H9 (cell line): ENCODE data around the gene LRRC27. TPM values are rescaled to one million over a fixed set of nuclear protein-coding genes. Genes with fewer than 3 reads are reported as not detected.

ENCODE experiments used
- DNase-seq: peaks from one replicate; pipeline ENCODE4 v3.0.0-alpha.2; 2017
- H2AFZ ChIP-seq: one replicate; pipeline ENCODE4 v1.6.1; 2013; ENCODE audit warnings: mild to moderate bottlenecking, low read length, control low read depth, moderate library complexity
- H2AK5ac ChIP-seq: 2 replicates; pipeline ENCODE4 v1.6.1; 2013; ENCODE audit warnings: low read length, control low read depth, mixed read lengths; ENCODE audit not compliant: insufficient read length
- H2BK120ac ChIP-seq: one replicate; pipeline ENCODE4 v1.6.1; 2013; ENCODE audit warnings: low read depth, mild to moderate bottlenecking, low read length, control low read depth, inconsistent platforms; ENCODE audit not compliant: poor library complexity, severe bottlenecking
- H2BK12ac ChIP-seq: 2 replicates; pipeline ENCODE4 v1.6.1; 2013; ENCODE audit warnings: low read length, control low read depth, mixed read lengths, low read depth; ENCODE audit not compliant: insufficient read length
- H2BK15ac ChIP-seq: 2 replicates; pipeline ENCODE4 v1.6.1; 2013; ENCODE audit warnings: low read depth, low read length, control low read depth
- H2BK20ac ChIP-seq: one replicate; pipeline ENCODE4 v1.6.1; 2013; ENCODE audit warnings: low read depth, mild to moderate bottlenecking, low read length, control low read depth, inconsistent platforms; ENCODE audit not compliant: poor library complexity, severe bottlenecking
- H2BK5ac ChIP-seq: 2 replicates; pipeline ENCODE4 v1.6.1; 2013; ENCODE audit warnings: low read length, control low read depth, mixed read lengths; ENCODE audit not compliant: insufficient read length
- H3K14ac ChIP-seq: 2 replicates; pipeline ENCODE4 v1.6.1; 2013; ENCODE audit warnings: low read length, control low read depth; ENCODE audit not compliant: insufficient read depth
- H3K18ac ChIP-seq: 2 replicates; pipeline ENCODE4 v1.6.1; 2013; ENCODE audit warnings: low read depth, mild to moderate bottlenecking, mixed read lengths, low read length, control low read depth; ENCODE audit not compliant: insufficient read length
- H3K23ac ChIP-seq: 2 replicates; pipeline ENCODE4 v1.6.1; 2013; ENCODE audit warnings: low read length, control low read depth, mixed read lengths, low read depth; ENCODE audit not compliant: insufficient read length
- H3K23me2 ChIP-seq: 2 replicates; pipeline ENCODE4 v1.6.1; 2013; ENCODE audit warnings: low read depth, mild to moderate bottlenecking, mixed read lengths, low read length, control low read depth; ENCODE audit not compliant: insufficient read length, poor library complexity, severe bottlenecking
- H3K27ac ChIP-seq: 2 replicates; pipeline ENCODE4 v1.5.1; 2013; ENCODE audit warnings: low read length, control low read depth, mixed read lengths, low read depth; ENCODE audit not compliant: insufficient read length
- H3K27me3 ChIP-seq: 2 replicates; pipeline ENCODE4 v1.6.1; 2013; ENCODE audit warnings: low read length, control low read depth, inconsistent platforms; ENCODE audit not compliant: insufficient read depth
- H3K4ac ChIP-seq: 2 replicates; pipeline ENCODE4 v1.6.1; 2013; ENCODE audit warnings: low read depth, mild to moderate bottlenecking, control low read depth, inconsistent platforms, low read length, moderate library complexity
- H3K4me1 ChIP-seq: 2 replicates; pipeline ENCODE4 v1.6.1; 2013; ENCODE audit warnings: low read length, control low read depth, inconsistent platforms; ENCODE audit not compliant: insufficient read depth
- H3K4me2 ChIP-seq: 2 replicates; pipeline ENCODE4 v1.6.1; 2013; ENCODE audit warnings: low read length, control low read depth, mixed read lengths; ENCODE audit not compliant: insufficient read length, insufficient read depth
- H3K56ac ChIP-seq: 2 replicates; pipeline ENCODE4 v1.6.1; 2013; ENCODE audit warnings: low read depth, mild to moderate bottlenecking, mixed read lengths, low read length, control low read depth; ENCODE audit not compliant: insufficient read length
- H3K79me1 ChIP-seq: 2 replicates; pipeline ENCODE4 v1.6.1; 2013; ENCODE audit warnings: low read depth, mild to moderate bottlenecking, moderate library complexity, low read length, control low read depth, inconsistent platforms; ENCODE audit not compliant: insufficient read depth, poor library complexity, severe bottlenecking
- H3K79me2 ChIP-seq: 2 replicates; pipeline ENCODE4 v1.6.1; 2013; ENCODE audit warnings: low read length, control low read depth, inconsistent platforms; ENCODE audit not compliant: insufficient read depth
- H3K9ac ChIP-seq: 2 replicates; pipeline ENCODE4 v1.6.1; 2013; ENCODE audit warnings: low read length, control low read depth, mixed read lengths; ENCODE audit not compliant: insufficient read length; ENCODE audit errors: extremely low read depth
- H3K9me3 ChIP-seq: one replicate; pipeline ENCODE4 v1.6.1; 2013; ENCODE audit warnings: low read depth, low read length, inconsistent platforms; ENCODE audit not compliant: control insufficient read depth
- H3T11ph ChIP-seq: one replicate; pipeline ENCODE4 v1.6.1; 2013; ENCODE audit warnings: mild to moderate bottlenecking, low read length, control low read depth, inconsistent platforms
- H4K20me1 ChIP-seq: one replicate; pipeline ENCODE4 v1.6.1; 2013; ENCODE audit not compliant: control insufficient read depth, insufficient read length, insufficient read depth
- H4K5ac ChIP-seq: 2 replicates; pipeline ENCODE4 v1.6.1; 2013; ENCODE audit warnings: low read depth, mild to moderate bottlenecking, mixed read lengths, low read length, control low read depth; ENCODE audit not compliant: insufficient read length
- H4K8ac ChIP-seq: replicated peaks from 2 replicates; pipeline ENCODE4 v1.6.1; 2013; ENCODE audit warnings: low read length, control low read depth, mixed read lengths, low read depth; ENCODE audit not compliant: insufficient read length
- H4K91ac ChIP-seq: 2 replicates; pipeline ENCODE4 v1.6.1; 2013; ENCODE audit warnings: low read depth, mild to moderate bottlenecking, moderate library complexity, mixed read lengths, low read length, control low read depth; ENCODE audit not compliant: insufficient read length
- H3K27ac Mint-ChIP-seq, 3 experiments: 2 replicates in 2 of 3; 3 replicates in 1 of 3; pipeline ENCODE4 v1.8.0; 2020 to 2021; ENCODE audit warnings: mixed read lengths in 3 of 3, mild to moderate bottlenecking in 1 of 3, moderate library complexity in 1 of 3
- H3K27me3 Mint-ChIP-seq: 2 replicates; pipeline ENCODE4 v1.8.0; 2021; ENCODE audit warnings: low read depth, mild to moderate bottlenecking, moderate library complexity, mixed read lengths
- H3K36me3 Mint-ChIP-seq, 3 experiments: 2 replicates in 2 of 3; 3 replicates in 1 of 3; pipeline ENCODE4 v1.8.0; 2020 to 2021; ENCODE audit warnings: low read depth in 3 of 3, mixed read lengths in 3 of 3; ENCODE audit not compliant: insufficient read depth in 1 of 3
- H3K4me1 Mint-ChIP-seq, 2 experiments: 2 replicates each; pipeline ENCODE4 v1.8.0; 2020; ENCODE audit warnings: mixed read lengths in 2 of 2
- H3K4me3 Mint-ChIP-seq, 2 experiments: 2 replicates in 1 of 2; 3 replicates in 1 of 2; pipeline ENCODE4 v1.8.0; 2020 to 2021; ENCODE audit warnings: mild to moderate bottlenecking in 2 of 2, mixed read lengths in 2 of 2, moderate library complexity in 1 of 2
- H3K9me3 Mint-ChIP-seq, 2 experiments: 2 replicates in 1 of 2; 3 replicates in 1 of 2; pipeline ENCODE4 v1.8.0; 2020; ENCODE audit warnings: mild to moderate bottlenecking in 2 of 2, mixed read lengths in 2 of 2, moderate library complexity in 1 of 2
- WGBS: extraction: QIAGEN DNeasy Blood & Tissue Kit; methylation state at CpG from one replicate; pipeline ENCODE4 v1.1.7; 2013; ENCODE audit warnings: missing lambda C conversion rate, low lambda C conversion rate, mixed read lengths; ENCODE audit not compliant: insufficient read length; ENCODE audit errors: extremely low coverage; 5-methylcytosine and 5-hydroxymethylcytosine counted together
- total RNA-seq: library from RNA; stranded (reverse); gene quantifications from 2 replicates; pipeline ENCODE4 v1.2.1, GENCODE V29; 2021
- TF ChIP-seq, protein P1 (sequence below): fragments of 200-600 bp; sonication (generic); conservative IDR thresholded peaks from 3 replicates; pipeline ENCODE4 v1.8.0; 2021; ENCODE audit warnings: antibody characterized with exemption, mild to moderate bottlenecking

Gene LRRC27
- total RNA-seq, 1 experiment from 2014 or later: 2.7 TPM

DNA sequence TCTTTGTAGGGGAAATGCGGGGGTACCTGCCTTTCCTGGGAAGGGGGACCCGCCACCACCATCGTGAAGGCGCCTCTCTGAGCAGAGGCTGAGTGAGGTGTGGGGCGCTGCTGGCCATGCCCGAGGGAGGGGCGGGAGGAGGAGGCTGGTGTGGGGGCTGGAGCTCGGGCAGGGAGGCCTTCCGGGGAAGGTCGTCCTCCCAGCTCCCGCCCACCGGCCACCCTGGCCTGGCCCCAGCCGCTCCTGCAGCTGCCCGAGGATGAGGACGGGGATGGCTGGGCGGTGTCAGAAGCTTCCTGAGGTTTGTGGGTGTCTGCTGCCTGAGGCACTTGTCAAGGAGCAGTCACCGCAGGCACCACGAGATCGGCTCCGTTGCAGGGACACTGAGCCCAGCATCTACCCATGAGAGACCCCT is 76.4 kb downstream of the LRRC27 start:
- H3K79me1 ChIP-seq: no peaks in the 10 kb centered on the region
- no peak overlapping the region for H2AFZ ChIP-seq
- peak overlapping the region; percentile 21 for H3K27ac ChIP-seq
- no CpG with 5 or more reads among the region's 20 CpGs for WGBS
- no peak overlapping the region for H2BK20ac ChIP-seq
- peak overlapping the region; percentile 95 to 99 (median 98); a peak in 5 of 7 replicates for H3K27ac Mint-ChIP-seq
- peak overlapping the region; percentile 75 for H2BK12ac ChIP-seq
- H3K18ac ChIP-seq: peak overlapping the region; percentile 83
- H3K23ac ChIP-seq: no peak overlapping the region
- peaks cover 8% of the 10 kb centered on the region; the same call in 1 of the 2 replicates for H3K4me1 ChIP-seq
- peak overlapping the region; percentile 98 for H4K91ac ChIP-seq
- peaks cover 4% of the 10 kb centered on the region for H4K20me1 ChIP-seq
- H3K79me2 ChIP-seq: no peaks in the 10 kb centered on the region; the same call in 1 of the 2 replicates
- H3K4ac ChIP-seq: peak overlapping the region; percentile 78; the same call in 1 of the 2 replicates
- H3K27me3 Mint-ChIP-seq: no peaks in the 10 kb centered on the region
- no peak overlapping the region for H3K56ac ChIP-seq
- no peaks in the 10 kb centered on the region for H3K9me3 ChIP-seq
- peaks cover 30 to 42% of the 10 kb centered on the region in 2 experiments for H3K4me1 Mint-ChIP-seq
- H3K27me3 ChIP-seq: no peaks in the 10 kb centered on the region
- H3K9ac ChIP-seq: no peak overlapping the region
- H3K14ac ChIP-seq: peak overlapping the region; percentile 76
- no peak overlapping the region for H2BK15ac ChIP-seq
- peak overlapping the region; percentile 5 for H3K4me2 ChIP-seq
- H2BK120ac ChIP-seq: no peak overlapping the region
- TF ChIP-seq, protein P1, sequence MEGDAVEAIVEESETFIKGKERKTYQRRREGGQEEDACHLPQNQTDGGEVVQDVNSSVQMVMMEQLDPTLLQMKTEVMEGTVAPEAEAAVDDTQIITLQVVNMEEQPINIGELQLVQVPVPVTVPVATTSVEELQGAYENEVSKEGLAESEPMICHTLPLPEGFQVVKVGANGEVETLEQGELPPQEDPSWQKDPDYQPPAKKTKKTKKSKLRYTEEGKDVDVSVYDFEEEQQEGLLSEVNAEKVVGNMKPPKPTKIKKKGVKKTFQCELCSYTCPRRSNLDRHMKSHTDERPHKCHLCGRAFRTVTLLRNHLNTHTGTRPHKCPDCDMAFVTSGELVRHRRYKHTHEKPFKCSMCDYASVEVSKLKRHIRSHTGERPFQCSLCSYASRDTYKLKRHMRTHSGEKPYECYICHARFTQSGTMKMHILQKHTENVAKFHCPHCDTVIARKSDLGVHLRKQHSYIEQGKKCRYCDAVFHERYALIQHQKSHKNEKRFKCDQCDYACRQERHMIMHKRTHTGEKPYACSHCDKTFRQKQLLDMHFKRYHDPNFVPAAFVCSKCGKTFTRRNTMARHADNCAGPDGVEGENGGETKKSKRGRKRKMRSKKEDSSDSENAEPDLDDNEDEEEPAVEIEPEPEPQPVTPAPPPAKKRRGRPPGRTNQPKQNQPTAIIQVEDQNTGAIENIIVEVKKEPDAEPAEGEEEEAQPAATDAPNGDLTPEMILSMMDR: no peak
- H2BK5ac ChIP-seq: no peak overlapping the region
- peak overlapping the region; percentile 21 for H4K8ac ChIP-seq
- H3K36me3 Mint-ChIP-seq: peaks cover 3 to 15% (median 8%) of the 10 kb centered on the region in 3 experiments
- H3K9me3 Mint-ChIP-seq: no peaks in the 10 kb centered on the region
- DNase-seq: peak; percentile 58
- no peak overlapping the region for H4K5ac ChIP-seq
- H3K23me2 ChIP-seq: no peaks in the 10 kb centered on the region
- H3T11ph ChIP-seq: no peak overlapping the region
- peak overlapping the region; percentile 29 to 44; a peak in 2 of 5 replicates for H3K4me3 Mint-ChIP-seq
- no peak overlapping the region for H2AK5ac ChIP-seq
